ENCODE measurements around the gene FOSB. TPM values are rescaled to one million over a fixed set of nuclear protein-coding genes. Genes with fewer than 3 reads are reported as not detected.
A peak's percentile ranks its signal among the peaks of the same experiment; 100 is the strongest.

FOSB gene
- total and polyA plus RNA-seq, 9 of the 15 experiments (the other 6 are each of a cell fraction or from before 2014, with no cell fraction given): 0.11 to 2.7 (median 0.73) TPM

DNA sequence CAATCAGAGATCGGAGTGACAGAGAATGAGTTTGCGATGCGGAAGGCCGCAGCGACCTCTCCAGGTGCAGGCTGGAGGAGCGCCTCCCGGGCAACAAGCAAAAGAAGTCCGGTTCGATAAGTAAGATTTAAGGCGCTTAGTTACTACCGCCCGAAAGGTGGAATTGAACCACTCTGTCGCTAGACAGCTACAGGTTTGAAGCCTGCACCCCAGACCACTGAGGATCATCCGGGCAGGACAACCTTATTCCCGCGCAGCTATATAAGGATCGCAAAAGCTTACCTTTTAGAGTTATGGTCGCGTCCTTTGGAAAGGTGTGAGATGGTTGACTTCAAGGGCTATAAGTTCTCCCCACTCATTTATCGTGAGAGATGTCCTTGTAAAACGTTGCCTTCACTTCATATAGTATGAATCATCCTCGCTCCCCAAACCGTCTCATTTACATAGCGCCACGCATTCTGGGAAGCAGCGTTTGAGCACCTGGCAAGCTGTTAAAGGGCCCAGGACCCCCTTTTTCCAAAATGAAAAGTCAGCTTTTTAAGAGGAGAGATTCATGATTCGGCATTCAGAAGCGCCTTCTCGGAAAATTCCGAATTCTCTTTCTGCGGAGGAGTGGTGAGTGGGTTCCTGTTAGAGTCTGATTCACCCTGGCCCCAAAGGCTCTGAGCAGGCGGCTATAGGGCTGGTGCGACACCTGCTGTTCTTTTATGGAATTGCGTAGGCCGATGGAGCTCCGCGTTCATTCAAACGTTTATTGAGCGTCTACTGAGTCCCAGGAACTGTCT is 10.8 kb downstream of the FOSB start (continued):
- TF ChIP-seq ZNF699 (CRISPR knock-in tag; IDR thresholded peaks at IDR 0.05; ENCODE audit: insufficient replicate concordance) (no peak), MED1 (CRISPR knock-in tag; IDR thresholded peaks at IDR 0.05; ENCODE audit: borderline replicate concordance) (no peak), DACH1 (IDR thresholded peaks at IDR 0.05; ENCODE audit: partially characterized antibody) (no peak), TAF7 (tag; IDR thresholded peaks at IDR 0.05) (no peak; the same call in 1 of the 2 replicates), HNRNPLL (IDR thresholded peaks at IDR 0.05; ENCODE audit: low read depth, low read length, poor library complexity, severe bottlenecking) (peak; percentile 46), SMAD4 (CRISPR knock-in tag; conservative IDR thresholded peaks at IDR 0.05) (peak; percentile 59), BCOR (IDR thresholded peaks at IDR 0.05) (peak; percentile 80; the same call in 1 of the 2 replicates), MTA1 (IDR thresholded peaks at IDR 0.05; ENCODE audit: borderline replicate concordance) (peak; percentile 74; the same call in 1 of the 2 replicates)
- TF ChIP-seq, protein P1, sequence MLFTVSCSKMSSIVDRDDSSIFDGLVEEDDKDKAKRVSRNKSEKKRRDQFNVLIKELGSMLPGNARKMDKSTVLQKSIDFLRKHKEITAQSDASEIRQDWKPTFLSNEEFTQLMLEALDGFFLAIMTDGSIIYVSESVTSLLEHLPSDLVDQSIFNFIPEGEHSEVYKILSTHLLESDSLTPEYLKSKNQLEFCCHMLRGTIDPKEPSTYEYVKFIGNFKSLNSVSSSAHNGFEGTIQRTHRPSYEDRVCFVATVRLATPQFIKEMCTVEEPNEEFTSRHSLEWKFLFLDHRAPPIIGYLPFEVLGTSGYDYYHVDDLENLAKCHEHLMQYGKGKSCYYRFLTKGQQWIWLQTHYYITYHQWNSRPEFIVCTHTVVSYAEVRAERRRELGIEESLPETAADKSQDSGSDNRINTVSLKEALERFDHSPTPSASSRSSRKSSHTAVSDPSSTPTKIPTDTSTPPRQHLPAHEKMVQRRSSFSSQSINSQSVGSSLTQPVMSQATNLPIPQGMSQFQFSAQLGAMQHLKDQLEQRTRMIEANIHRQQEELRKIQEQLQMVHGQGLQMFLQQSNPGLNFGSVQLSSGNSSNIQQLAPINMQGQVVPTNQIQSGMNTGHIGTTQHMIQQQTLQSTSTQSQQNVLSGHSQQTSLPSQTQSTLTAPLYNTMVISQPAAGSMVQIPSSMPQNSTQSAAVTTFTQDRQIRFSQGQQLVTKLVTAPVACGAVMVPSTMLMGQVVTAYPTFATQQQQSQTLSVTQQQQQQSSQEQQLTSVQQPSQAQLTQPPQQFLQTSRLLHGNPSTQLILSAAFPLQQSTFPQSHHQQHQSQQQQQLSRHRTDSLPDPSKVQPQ (CRISPR knock-in tag; IDR thresholded peaks at IDR 0.05; ENCODE audit: borderline replicate concordance): no peak
- TF ChIP-seq, protein P2, sequence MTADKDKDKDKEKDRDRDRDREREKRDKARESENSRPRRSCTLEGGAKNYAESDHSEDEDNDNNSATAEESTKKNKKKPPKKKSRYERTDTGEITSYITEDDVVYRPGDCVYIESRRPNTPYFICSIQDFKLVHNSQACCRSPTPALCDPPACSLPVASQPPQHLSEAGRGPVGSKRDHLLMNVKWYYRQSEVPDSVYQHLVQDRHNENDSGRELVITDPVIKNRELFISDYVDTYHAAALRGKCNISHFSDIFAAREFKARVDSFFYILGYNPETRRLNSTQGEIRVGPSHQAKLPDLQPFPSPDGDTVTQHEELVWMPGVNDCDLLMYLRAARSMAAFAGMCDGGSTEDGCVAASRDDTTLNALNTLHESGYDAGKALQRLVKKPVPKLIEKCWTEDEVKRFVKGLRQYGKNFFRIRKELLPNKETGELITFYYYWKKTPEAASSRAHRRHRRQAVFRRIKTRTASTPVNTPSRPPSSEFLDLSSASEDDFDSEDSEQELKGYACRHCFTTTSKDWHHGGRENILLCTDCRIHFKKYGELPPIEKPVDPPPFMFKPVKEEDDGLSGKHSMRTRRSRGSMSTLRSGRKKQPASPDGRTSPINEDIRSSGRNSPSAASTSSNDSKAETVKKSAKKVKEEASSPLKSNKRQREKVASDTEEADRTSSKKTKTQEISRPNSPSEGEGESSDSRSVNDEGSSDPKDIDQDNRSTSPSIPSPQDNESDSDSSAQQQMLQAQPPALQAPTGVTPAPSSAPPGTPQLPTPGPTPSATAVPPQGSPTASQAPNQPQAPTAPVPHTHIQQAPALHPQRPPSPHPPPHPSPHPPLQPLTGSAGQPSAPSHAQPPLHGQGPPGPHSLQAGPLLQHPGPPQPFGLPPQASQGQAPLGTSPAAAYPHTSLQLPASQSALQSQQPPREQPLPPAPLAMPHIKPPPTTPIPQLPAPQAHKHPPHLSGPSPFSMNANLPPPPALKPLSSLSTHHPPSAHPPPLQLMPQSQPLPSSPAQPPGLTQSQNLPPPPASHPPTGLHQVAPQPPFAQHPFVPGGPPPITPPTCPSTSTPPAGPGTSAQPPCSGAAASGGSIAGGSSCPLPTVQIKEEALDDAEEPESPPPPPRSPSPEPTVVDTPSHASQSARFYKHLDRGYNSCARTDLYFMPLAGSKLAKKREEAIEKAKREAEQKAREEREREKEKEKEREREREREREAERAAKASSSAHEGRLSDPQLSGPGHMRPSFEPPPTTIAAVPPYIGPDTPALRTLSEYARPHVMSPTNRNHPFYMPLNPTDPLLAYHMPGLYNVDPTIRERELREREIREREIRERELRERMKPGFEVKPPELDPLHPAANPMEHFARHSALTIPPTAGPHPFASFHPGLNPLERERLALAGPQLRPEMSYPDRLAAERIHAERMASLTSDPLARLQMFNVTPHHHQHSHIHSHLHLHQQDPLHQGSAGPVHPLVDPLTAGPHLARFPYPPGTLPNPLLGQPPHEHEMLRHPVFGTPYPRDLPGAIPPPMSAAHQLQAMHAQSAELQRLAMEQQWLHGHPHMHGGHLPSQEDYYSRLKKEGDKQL (CRISPR knock-in tag; IDR thresholded peaks at IDR 0.05; ENCODE audit: borderline replicate concordance): no peak
- TF ChIP-seq, protein P3, sequence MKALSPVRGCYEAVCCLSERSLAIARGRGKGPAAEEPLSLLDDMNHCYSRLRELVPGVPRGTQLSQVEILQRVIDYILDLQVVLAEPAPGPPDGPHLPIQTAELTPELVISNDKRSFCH (CRISPR knock-in tag; IDR thresholded peaks at IDR 0.05): no peak
- TF ChIP-seq, protein P3 (tag; IDR thresholded peaks at IDR 0.05): peak; percentile 90
- TF ChIP-seq, protein P4, sequence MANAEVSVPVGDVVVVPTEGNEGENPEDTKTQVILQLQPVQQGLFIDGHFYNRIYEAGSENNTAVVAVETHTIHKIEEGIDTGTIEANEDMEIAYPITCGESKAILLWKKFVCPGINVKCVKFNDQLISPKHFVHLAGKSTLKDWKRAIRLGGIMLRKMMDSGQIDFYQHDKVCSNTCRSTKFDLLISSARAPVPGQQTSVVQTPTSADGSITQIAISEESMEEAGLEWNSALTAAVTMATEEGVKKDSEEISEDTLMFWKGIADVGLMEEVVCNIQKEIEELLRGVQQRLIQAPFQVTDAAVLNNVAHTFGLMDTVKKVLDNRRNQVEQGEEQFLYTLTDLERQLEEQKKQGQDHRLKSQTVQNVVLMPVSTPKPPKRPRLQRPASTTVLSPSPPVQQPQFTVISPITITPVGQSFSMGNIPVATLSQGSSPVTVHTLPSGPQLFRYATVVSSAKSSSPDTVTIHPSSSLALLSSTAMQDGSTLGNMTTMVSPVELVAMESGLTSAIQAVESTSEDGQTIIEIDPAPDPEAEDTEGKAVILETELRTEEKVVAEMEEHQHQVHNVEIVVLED (CRISPR knock-in tag; IDR thresholded peaks at IDR 0.05): no peak
